ENCODE results near the gene PFDN1.

PFDN1 gene

GRCh38 chr5:140286424-140286823, 16.5 kb downstream of the PFDN1 start:
- Histone ChIP-seq H3K36me3 (ENCODE audit: insufficient read depth, low read length) (no peaks in the 10 kb centered on the region), H3K79me2 (ENCODE audit: insufficient read depth, low read length) (peaks cover 62% of the 10 kb centered on the region), H3F3A (ENCODE audit: insufficient read depth, low read length) (peaks cover 10% of the 10 kb centered on the region; the same call in 1 of the 2 replicates), H3K9ac (ENCODE audit: low read length) (no peak overlapping the region), H3K4me1 (ENCODE audit: insufficient read depth, low read length, severe bottlenecking) (peaks cover 61% of the 10 kb centered on the region), H3K9me3 (ENCODE audit: low read length) (no peaks in the 10 kb centered on the region), H3K27ac (ENCODE audit: low read depth, low read length, poor library complexity, severe bottlenecking) (peak overlapping the region; percentile 2), H3K4me3 (ENCODE audit: low read depth, low read length, poor library complexity, severe bottlenecking) (no peak overlapping the region), H4K20me1 (ENCODE audit: insufficient read depth, low read length) (no peaks in the 10 kb centered on the region), H3K9me2 (ENCODE audit: low read depth, low read length) (no peaks in the 10 kb centered on the region), H3K27me3 (ENCODE audit: insufficient read depth, low read length) (no peaks in the 10 kb centered on the region), H3K4me2 (ENCODE audit: low read length) (no peak overlapping the region), H2AFZ (ENCODE audit: low read length) (no peak overlapping the region)
- TF ChIP-seq EZH2 (IDR thresholded peaks at IDR 0.05; ENCODE audit: borderline replicate concordance, low read length) = no peak
- TF ChIP-seq CTCF (IDR thresholded peaks at IDR 0.05; ENCODE audit: low read length) = no peak

GRCh38 chr5:140284013-140284412, 18.9 kb downstream of the PFDN1 start:
- H3K9ac ChIP-seq (ENCODE audit: low read length) = peak overlapping the region; percentile 7; the same call in 1 of the 2 replicates
- H3F3A ChIP-seq (ENCODE audit: insufficient read depth, low read length) = peaks cover 11% of the 10 kb centered on the region; the same call in 1 of the 2 replicates
- peaks cover 54% of the 10 kb centered on the region for H3K4me1 ChIP-seq (ENCODE audit: insufficient read depth, low read length, severe bottlenecking)
- no peaks in the 10 kb centered on the region for H3K9me2 ChIP-seq (ENCODE audit: low read depth, low read length)
- TF ChIP-seq CTCF (IDR thresholded peaks at IDR 0.05; ENCODE audit: low read length) = no peak
- no peak for TF ChIP-seq EZH2 (IDR thresholded peaks at IDR 0.05; ENCODE audit: borderline replicate concordance, low read length)
- peak overlapping the region; percentile 91 for H3K27ac ChIP-seq (ENCODE audit: low read depth, low read length, poor library complexity, severe bottlenecking)
- no peaks in the 10 kb centered on the region for H3K27me3 ChIP-seq (ENCODE audit: insufficient read depth, low read length)
- H4K20me1 ChIP-seq (ENCODE audit: insufficient read depth, low read length) = no peaks in the 10 kb centered on the region
- peaks cover 10% of the 10 kb centered on the region for H3K36me3 ChIP-seq (ENCODE audit: insufficient read depth, low read length)
- peak overlapping the region; percentile 65 for H3K4me2 ChIP-seq (ENCODE audit: low read length)
- H3K4me3 ChIP-seq (ENCODE audit: low read depth, low read length, poor library complexity, severe bottlenecking) = peak overlapping the region; percentile 46
- H2AFZ ChIP-seq (ENCODE audit: low read length) = no peak overlapping the region
- peaks cover 39% of the 10 kb centered on the region for H3K79me2 ChIP-seq (ENCODE audit: insufficient read depth, low read length)
- no peaks in the 10 kb centered on the region for H3K9me3 ChIP-seq (ENCODE audit: low read length)

- Histone ChIP-seq H3K9ac (ENCODE audit: low read length) (peak overlapping the region; percentile 4), H3K9me2 (ENCODE audit: low read depth, low read length) (no peaks in the 10 kb centered on the region), H3K27me3 (ENCODE audit: insufficient read depth, low read length) (no peaks in the 10 kb centered on the region), H3K4me2 (ENCODE audit: low read length) (peak overlapping the region; percentile 52; the same call in 1 of the 2 replicates), H3K4me3 (ENCODE audit: low read depth, low read length, poor library complexity, severe bottlenecking) (no peak overlapping the region), H4K20me1 (ENCODE audit: insufficient read depth, low read length) (no peaks in the 10 kb centered on the region), H3F3A (ENCODE audit: insufficient read depth, low read length) (peaks cover 11% of the 10 kb centered on the region; the same call in 1 of the 2 replicates), H3K27ac (ENCODE audit: low read depth, low read length, poor library complexity, severe bottlenecking) (peak overlapping the region; percentile 91), H3K9me3 (ENCODE audit: low read length) (no peaks in the 10 kb centered on the region), H3K4me1 (ENCODE audit: insufficient read depth, low read length, severe bottlenecking) (peaks cover 45% of the 10 kb centered on the region), H3K79me2 (ENCODE audit: insufficient read depth, low read length) (peaks cover 26% of the 10 kb centered on the region), H2AFZ (ENCODE audit: low read length) (no peak overlapping the region), H3K36me3 (ENCODE audit: insufficient read depth, low read length) (peaks cover 27% of the 10 kb centered on the region)
- TF ChIP-seq EZH2 (IDR thresholded peaks at IDR 0.05; ENCODE audit: borderline replicate concordance, low read length) (no peak), CTCF (IDR thresholded peaks at IDR 0.05; ENCODE audit: low read length) (no peak)
Observed at GRCh38 chr5:140282266-140282665, 20.6 kb downstream of the PFDN1 start.
